Ectodermal cell (in vitro differentiated cells): Measurements from ENCODE around the gene COMMD1.

Source experiments
- H3K27ac ChIP-seq: 2 replicates; pipeline ENCODE4 v1.7.0; 2013; ENCODE audit warnings: mild to moderate bottlenecking, low read depth, low read length; ENCODE audit not compliant: insufficient read depth, poor library complexity, severe bottlenecking
- H3K27me3 ChIP-seq: 2 replicates; pipeline ENCODE4 v1.7.0; 2013; ENCODE audit warnings: mild to moderate bottlenecking, low read length; ENCODE audit not compliant: insufficient read depth, control insufficient read depth, poor library complexity, severe bottlenecking
- H3K36me3 ChIP-seq: one replicate; pipeline ENCODE4 v1.7.0; 2013; ENCODE audit warnings: low read length; ENCODE audit not compliant: control insufficient read depth, insufficient read depth
- H3K4me1 ChIP-seq: one replicate; pipeline ENCODE4 v1.7.0; 2013; ENCODE audit warnings: low read length; ENCODE audit not compliant: control insufficient read depth, insufficient read depth
- H3K4me3 ChIP-seq: 2 replicates; pipeline ENCODE4 v1.7.0; 2013; ENCODE audit warnings: low read depth, low read length, control low read depth; ENCODE audit not compliant: insufficient read depth
- H3K9me3 ChIP-seq: 2 replicates; pipeline ENCODE4 v1.7.0; 2013; ENCODE audit warnings: mild to moderate bottlenecking, low read length, moderate library complexity; ENCODE audit not compliant: control insufficient read depth
- WGBS, 2 experiments: methylation state at CpG; one replicate each; pipeline ENCODE4 v1.1.7; 2013; ENCODE audit warnings: missing lambda C conversion rate in 2 of 2; 5-methylcytosine and 5-hydroxymethylcytosine counted together

The COMMD1 gene

DNA sequence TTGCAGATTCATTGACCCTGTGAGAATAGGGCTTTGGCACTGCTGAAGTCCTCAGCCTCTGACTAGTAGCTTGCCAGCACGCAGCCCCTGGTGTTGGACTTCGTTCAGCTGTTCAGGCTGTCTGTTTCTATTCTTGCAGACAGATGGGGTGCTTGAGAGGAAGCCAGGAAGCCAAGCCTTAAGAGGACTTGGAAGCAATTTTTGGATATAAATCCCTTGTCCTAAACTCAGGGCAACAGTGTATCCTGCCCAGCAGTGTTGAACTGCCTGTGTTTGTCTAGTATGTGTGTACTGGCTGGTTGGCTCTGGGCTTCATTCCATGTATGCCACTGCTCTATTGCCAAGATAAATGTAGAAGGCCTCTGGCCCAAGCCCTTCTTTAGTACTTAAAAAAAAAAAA, 108.6 kb downstream of the COMMD1 start:
- Histone ChIP-seq H3K27ac (no peak overlapping the region), H3K4me1 (no peaks in the 10 kb centered on the region), H3K4me3 (no peak overlapping the region), H3K27me3 (no peaks in the 10 kb centered on the region), H3K9me3 (no peaks in the 10 kb centered on the region), H3K36me3 (no peaks in the 10 kb centered on the region)
- 80 to 81% methylated on average over 2 of the region's 2 CpGs for WGBS, 2 experiments

GRCh38 chr2:62016957-62017356, 111.5 kb downstream of the COMMD1 start:
- H3K27ac ChIP-seq = no peak overlapping the region
- no peaks in the 10 kb centered on the region for H3K4me1 ChIP-seq
- no peaks in the 10 kb centered on the region for H3K27me3 ChIP-seq
- H3K9me3 ChIP-seq = no peaks in the 10 kb centered on the region
- H3K36me3 ChIP-seq = no peaks in the 10 kb centered on the region
- 85 to 87% methylated on average over 1 of the region's 1 CpG for WGBS, 2 experiments
- H3K4me3 ChIP-seq = no peak overlapping the region

DNA sequence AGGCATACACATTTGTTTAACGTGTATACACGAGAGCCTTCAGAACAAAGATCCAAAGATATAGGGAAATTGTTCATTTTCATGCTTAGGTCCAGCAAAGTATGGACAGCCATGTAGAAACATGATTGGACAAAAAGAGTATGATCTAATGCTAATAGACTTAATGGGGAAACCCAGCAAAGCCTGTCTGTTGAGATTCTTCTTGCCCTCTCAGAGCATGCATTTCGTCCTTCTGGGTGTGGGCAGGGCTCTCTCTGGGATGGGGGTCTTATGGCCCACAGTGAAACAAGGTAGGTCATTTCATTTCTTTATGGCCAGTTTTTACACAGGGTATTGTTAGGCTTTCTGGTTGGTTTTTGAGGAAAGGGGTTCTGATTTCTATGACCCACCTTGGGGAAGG, 124.4 kb downstream of the COMMD1 start:
- Histone ChIP-seq H3K36me3 (no peaks in the 10 kb centered on the region), H3K9me3 (no peaks in the 10 kb centered on the region), H3K4me3 (no peak overlapping the region), H3K27me3 (no peaks in the 10 kb centered on the region), H3K4me1 (peaks cover 4% of the 10 kb centered on the region), H3K27ac (no peak overlapping the region)
- 96 to 97% methylated on average over 3 of the region's 3 CpGs for WGBS, 2 experiments

DNA sequence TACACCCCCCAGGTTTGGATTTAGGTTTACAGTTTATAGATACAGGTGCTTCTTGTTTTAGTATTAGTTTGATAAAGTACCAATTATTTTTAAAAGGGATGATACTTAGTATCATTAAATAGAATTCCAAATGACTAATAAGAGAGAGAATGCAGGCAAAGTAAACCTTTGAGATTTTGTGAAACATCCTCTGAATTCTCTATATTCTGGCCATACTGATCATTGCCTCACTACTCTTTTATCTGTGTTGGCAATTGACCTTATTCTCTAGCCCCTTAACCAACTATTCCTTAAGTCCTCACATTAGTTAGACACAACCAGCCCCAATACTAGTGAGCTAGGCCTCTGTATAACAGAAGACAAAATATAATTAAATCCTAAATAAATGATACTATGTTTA, 125.4 kb downstream of the COMMD1 start:
- no peak overlapping the region for H3K27ac ChIP-seq
- no peaks in the 10 kb centered on the region for H3K27me3 ChIP-seq
- no peak overlapping the region for H3K4me3 ChIP-seq
- H3K36me3 ChIP-seq = no peaks in the 10 kb centered on the region
- H3K9me3 ChIP-seq = no peaks in the 10 kb centered on the region
- peaks cover 4% of the 10 kb centered on the region for H3K4me1 ChIP-seq

- WGBS, 2 experiments = 92 to 94% methylated on average over 5 of the region's 5 CpGs
- Histone ChIP-seq H3K36me3 (no peaks in the 10 kb centered on the region), H3K4me3 (no peak overlapping the region), H3K9me3 (no peaks in the 10 kb centered on the region), H3K27me3 (no peaks in the 10 kb centered on the region), H3K27ac (no peak overlapping the region), H3K4me1 (peaks cover 4% of the 10 kb centered on the region)
Observed at GRCh38 chr2:62032096-62032495, 126.6 kb downstream of the COMMD1 start.

- Histone ChIP-seq H3K4me3 (no peak overlapping the region), H3K4me1 (peaks cover 4% of the 10 kb centered on the region)
Observed at GRCh38 chr2:62034715-62035114, 129.2 kb downstream of the COMMD1 start.

DNA sequence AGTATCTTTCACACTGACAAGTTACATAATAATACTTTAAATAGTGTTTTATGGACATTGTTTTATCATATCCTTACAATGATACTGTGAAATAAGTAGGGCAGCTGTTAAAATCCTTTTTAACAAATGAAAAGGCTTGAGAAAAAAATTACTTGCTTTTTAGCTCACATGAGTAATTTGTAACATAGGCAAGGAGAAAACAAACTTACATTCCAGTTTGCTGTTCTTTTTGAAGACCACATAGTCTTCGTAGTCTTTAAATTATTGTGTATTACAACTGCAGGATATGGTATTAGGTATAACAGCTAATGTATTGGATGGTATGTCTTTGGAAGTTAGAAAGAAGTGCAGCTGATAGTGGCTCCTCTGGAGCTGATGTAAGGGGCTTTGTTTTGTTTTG, 130.8 kb downstream of the COMMD1 start:
- Histone ChIP-seq H3K9me3 (no peaks in the 10 kb centered on the region), H3K27ac (no peak overlapping the region), H3K4me1 (no peaks in the 10 kb centered on the region), H3K27me3 (no peaks in the 10 kb centered on the region), H3K36me3 (no peaks in the 10 kb centered on the region), H3K4me3 (no peak overlapping the region)
- WGBS, 2 experiments = 91 to 95% methylated on average over 1 of the region's 1 CpG

More at GRCh38 chr2:62034715-62035114, 129.2 kb downstream of the COMMD1 start:
- Histone ChIP-seq H3K9me3 (no peaks in the 10 kb centered on the region), H3K27ac (no peak overlapping the region), H3K27me3 (no peaks in the 10 kb centered on the region), H3K36me3 (no peaks in the 10 kb centered on the region)

DNA sequence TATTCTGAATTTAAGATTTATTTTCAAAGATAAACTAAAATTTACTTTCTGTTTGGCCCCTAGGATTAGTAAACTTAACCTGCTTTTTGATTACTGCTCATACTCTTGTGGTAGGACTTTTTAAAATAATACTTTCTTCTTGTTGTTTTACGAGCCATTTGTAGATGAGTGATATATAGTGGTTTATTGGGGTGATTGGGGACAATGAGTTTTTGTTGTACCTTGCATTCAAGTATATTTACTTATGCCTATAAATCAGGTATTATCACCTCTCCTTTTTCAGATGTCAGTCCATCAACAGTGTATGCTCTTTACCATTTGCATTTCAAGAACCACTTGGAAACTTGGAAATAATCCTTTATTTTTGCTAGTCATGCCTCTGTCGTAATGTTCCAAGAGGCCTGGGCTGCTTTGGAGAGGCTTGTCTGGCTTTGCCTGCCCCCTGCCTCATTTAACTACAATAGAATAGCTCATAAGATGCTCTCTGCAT, 131.3 kb downstream of the COMMD1 start:
- WGBS, 2 experiments = 100% methylated on average over 1 to 2 of the region's 2 CpGs
- Histone ChIP-seq H3K9me3 (no peaks in the 10 kb centered on the region), H3K27me3 (no peaks in the 10 kb centered on the region), H3K4me3 (no peak overlapping the region), H3K36me3 (no peaks in the 10 kb centered on the region), H3K27ac (no peak overlapping the region), H3K4me1 (no peaks in the 10 kb centered on the region)

DNA sequence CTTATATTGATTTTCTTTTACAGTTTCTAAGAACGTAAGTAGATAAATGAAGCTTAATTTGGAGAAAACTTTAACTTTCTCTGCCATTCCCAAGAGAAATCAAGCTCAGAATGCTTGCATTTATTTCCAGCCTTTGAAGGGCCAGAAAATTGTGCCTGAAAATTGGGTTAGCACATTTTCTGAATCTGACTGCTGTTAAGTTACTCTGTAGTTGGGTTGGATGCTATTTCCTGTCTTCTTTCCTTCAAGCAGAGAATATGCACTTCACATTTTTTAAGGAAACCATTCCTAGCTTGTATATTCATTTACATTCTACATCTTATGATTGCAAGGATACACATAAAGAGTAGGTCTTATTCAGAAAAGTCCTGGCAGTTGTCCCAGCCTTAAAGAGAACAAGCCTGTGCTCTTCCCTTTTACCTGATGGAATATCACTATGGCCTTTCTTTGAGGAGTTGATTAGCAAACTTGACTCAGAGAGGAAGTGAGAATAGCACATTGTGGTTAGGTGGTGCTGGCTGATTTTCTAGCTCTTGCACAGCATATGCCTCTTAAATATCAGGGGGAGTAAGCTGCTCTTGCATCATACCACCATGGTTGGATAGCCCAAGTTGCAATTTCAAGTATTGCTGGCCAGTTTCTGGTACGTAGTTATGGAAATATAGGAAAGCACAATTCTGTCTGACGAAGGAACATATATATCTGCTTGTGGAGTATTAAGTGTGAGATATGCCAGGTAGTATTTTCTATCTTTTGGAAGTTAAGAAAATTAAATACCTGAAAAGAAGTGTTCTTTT, 133.7 kb downstream of the COMMD1 start:
- Histone ChIP-seq H3K4me1 (no peaks in the 10 kb centered on the region), H3K27me3 (no peaks in the 10 kb centered on the region), H3K9me3 (no peaks in the 10 kb centered on the region), H3K4me3 (no peak overlapping the region), H3K36me3 (no peaks in the 10 kb centered on the region), H3K27ac (no peak overlapping the region)
- 93 to 97% methylated on average over 3 of the region's 3 CpGs for WGBS, 2 experiments

DNA sequence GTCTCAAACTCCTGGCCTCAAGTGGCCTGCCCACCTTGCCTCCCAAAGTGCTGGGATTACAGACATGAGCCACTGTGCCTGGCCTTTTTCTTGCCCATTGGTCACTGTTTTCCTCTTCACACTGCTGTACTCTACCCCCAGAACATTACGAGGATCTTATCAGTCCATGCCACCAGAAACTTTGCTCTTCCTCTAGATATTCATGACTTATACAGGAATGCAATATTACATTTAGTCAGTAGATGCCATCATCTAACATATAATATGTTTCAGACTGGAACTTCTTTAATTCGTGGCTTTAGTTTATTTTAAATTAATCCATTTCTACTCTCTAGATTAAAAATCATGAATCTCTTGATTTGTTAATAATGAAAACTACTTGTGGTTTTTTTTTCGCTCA, 135.5 kb downstream of the COMMD1 start:
- no peaks in the 10 kb centered on the region for H3K27me3 ChIP-seq
- no peaks in the 10 kb centered on the region for H3K36me3 ChIP-seq
- 88 to 96% methylated on average over 2 of the region's 3 CpGs for WGBS, 2 experiments
- no peak overlapping the region for H3K4me3 ChIP-seq
- H3K9me3 ChIP-seq = no peaks in the 10 kb centered on the region
- H3K27ac ChIP-seq = no peak overlapping the region
- H3K4me1 ChIP-seq = no peaks in the 10 kb centered on the region
